ENCODE data around the gene SPOP. TPM values are rescaled to one million over a fixed set of nuclear protein-coding genes. Genes with fewer than 3 reads are reported as not detected.
"Not testable (repeated sequence)": the region's sequence is repeated elsewhere in the genome, so short reads cannot be mapped to it uniquely, and the experiment has no call there.

SPOP gene
- total RNA-seq, 1 donor from 2014 or later = 144 TPM

- peak; percentile 52 for DNase-seq
These were observed 31.3 kb downstream of the SPOP start for GRCh38 chr17:49646391-49647255.

GRCh38 chr17:49646056-49646390, 31.9 kb downstream of the SPOP start:
- not testable (repeated sequence) for DNase-seq

- no peak for DNase-seq
These were observed 32.2 kb downstream of the SPOP start for GRCh38 chr17:49645654-49646053.

- DNase-seq = no peak
These were observed 37.3 kb downstream of the SPOP start for GRCh38 chr17:49640556-49640955.

- DNase-seq = no peak
These were observed 39.1 kb downstream of the SPOP start for GRCh38 chr17:49638818-49639217.

GRCh38 chr17:49637739-49638138, 40.2 kb downstream of the SPOP start:
- no peak for DNase-seq

- peak; percentile 12 for DNase-seq
These were observed 40.8 kb downstream of the SPOP start for GRCh38 chr17:49637050-49637449.

GRCh38 chr17:49635121-49635520, 42.8 kb downstream of the SPOP start:
- DNase-seq = no peak

- DNase-seq = no peak
These were observed 43.4 kb downstream of the SPOP start for GRCh38 chr17:49634485-49634860.

GRCh38 chr17:49633762-49634484, 44.0 kb downstream of the SPOP start:
- DNase-seq = no peak

- DNase-seq = no peak
These were observed 44.6 kb downstream of the SPOP start for GRCh38 chr17:49633250-49633649.

GRCh38 chr17:49632201-49632600, 45.7 kb downstream of the SPOP start:
- DNase-seq = peak; percentile 58

GRCh38 chr17:49631496-49631895, 46.4 kb downstream of the SPOP start:
- DNase-seq = no peak

- no peak for DNase-seq
These were observed 47.6 kb downstream of the SPOP start for GRCh38 chr17:49630113-49630900.

GRCh38 chr17:49629447-49629846, 48.5 kb downstream of the SPOP start:
- no peak for DNase-seq

- no peak for DNase-seq
These were observed 53.0 kb downstream of the SPOP start for GRCh38 chr17:49624896-49625295.

GRCh38 chr17:49621946-49622529, 55.9 kb downstream of the SPOP start:
- DNase-seq = peak; percentile 42

- DNase-seq = no peak
These were observed 56.5 kb downstream of the SPOP start for GRCh38 chr17:49621420-49621819.

GRCh38 chr17:49618028-49618611, 59.8 kb downstream of the SPOP start:
- peak; percentile 50 for DNase-seq

- DNase-seq = no peak
These were observed 61.2 kb downstream of the SPOP start for GRCh38 chr17:49616601-49617131.

GRCh38 chr17:49616086-49616485, 61.8 kb downstream of the SPOP start:
- DNase-seq = peak; percentile 34

GRCh38 chr17:49613182-49613800, 64.6 kb downstream of the SPOP start:
- no peak for DNase-seq
